Naive B cell (primary cell): ENCODE data around the gene MUC13. TPM values are rescaled to one million over a fixed set of nuclear protein-coding genes. Genes with fewer than 3 reads are reported as not detected.

Experiments used
- ATAC-seq, 2 donors: fragments of 150-1000 bp; cut with Tn5 transposase; 2 replicates each; pipeline ENCODE4 v1.10.0; 2021; ENCODE audit warnings: low read depth in 2 of 2, mild to moderate bottlenecking in 2 of 2, moderate library complexity in 2 of 2
- DNase-seq: peaks from one replicate; pipeline ENCODE4 v3.0.0; 2022
- H3K27ac Mint-ChIP-seq, 6 donors: one replicate each; pipeline ENCODE4 v1.8.0; 2020 to 2022; ENCODE audit warnings: mild to moderate bottlenecking in 6 of 6, mixed read lengths in 6 of 6, moderate library complexity in 5 of 6, inconsistent platforms in 2 of 6
- H3K27me3 Mint-ChIP-seq, 3 donors: one replicate each; pipeline ENCODE4 v1.8.0; 2021 to 2022; ENCODE audit warnings: mixed read lengths in 3 of 3, mild to moderate bottlenecking in 1 of 3
- H3K36me3 Mint-ChIP-seq, 2 donors: one replicate each; pipeline ENCODE4 v1.8.0; 2020 to 2022; ENCODE audit warnings: mixed read lengths in 2 of 2, inconsistent platforms in 1 of 2, mild to moderate bottlenecking in 1 of 2
- H3K4me1 Mint-ChIP-seq, 3 donors: one replicate each; pipeline ENCODE4 v1.8.0; 2020 to 2022; ENCODE audit warnings: mixed read lengths in 3 of 3, inconsistent platforms in 1 of 3, mild to moderate bottlenecking in 1 of 3, moderate library complexity in 1 of 3
- H3K4me3 Mint-ChIP-seq, 8 donors: one replicate each; pipeline ENCODE4 v1.8.0; 2020 to 2022; ENCODE audit warnings: mild to moderate bottlenecking in 8 of 8, mixed read lengths in 8 of 8, moderate library complexity in 8 of 8, inconsistent platforms in 2 of 8
- H3K9me3 Mint-ChIP-seq, 7 donors: one replicate each; pipeline ENCODE4 v1.8.0; 2020 to 2022; ENCODE audit warnings: mixed read lengths in 7 of 7, mild to moderate bottlenecking in 5 of 7, inconsistent platforms in 2 of 7, moderate library complexity in 1 of 7
- polyA plus RNA-seq, 6 donors: library from polyadenylated mRNA; unstranded; fragments of 300-500 nt; fragmentation: Illumina TruSeq; gene quantifications; one replicate each; pipeline ENCODE4 v1.2.3, GENCODE V29; 2021; ENCODE audit warnings: low read depth in 6 of 6

MUC13 gene
- polyA plus RNA-seq, 6 donors from 2014 or later: not detected

DNA sequence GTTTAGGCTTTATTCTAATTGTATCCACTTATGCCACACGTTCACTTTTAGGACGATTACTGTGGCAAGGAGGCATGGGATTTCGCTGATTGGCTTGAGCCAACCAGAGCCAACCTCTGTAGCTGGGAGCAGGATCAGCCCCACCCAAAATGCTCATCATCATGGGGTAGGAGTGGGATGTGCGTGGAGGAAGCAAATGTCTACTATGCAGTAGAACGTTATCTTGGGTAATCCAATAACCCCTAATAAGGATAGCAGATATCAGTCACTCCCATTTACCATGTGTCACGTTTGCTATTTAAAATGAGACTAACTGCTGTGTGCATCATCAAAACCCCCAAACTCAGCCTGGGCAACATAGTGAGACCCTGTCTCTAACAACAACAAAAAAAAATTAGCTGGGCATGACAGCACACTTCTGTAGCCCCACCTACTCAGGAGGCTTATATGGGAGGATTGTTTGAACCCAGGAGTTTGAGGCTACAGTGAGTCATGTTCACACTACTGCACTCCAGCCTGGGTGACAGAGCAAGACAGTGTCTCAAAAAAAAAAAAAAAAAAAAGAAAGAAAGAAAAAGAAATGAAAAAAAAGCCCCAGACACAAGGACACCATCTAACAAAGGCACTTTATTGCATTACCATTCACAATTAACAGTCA lies 29.6 kb downstream of the MUC13 start:
- DNase-seq: no peak
- peaks cover 19 to 26% (median 23%) of the 10 kb centered on the region in 3 donors for H3K27me3 Mint-ChIP-seq
- H3K4me3 Mint-ChIP-seq: no peak overlapping the region
- H3K27ac Mint-ChIP-seq: no peak overlapping the region
- no peak for ATAC-seq
- peaks cover 0 to 8% (median 4%) of the 10 kb centered on the region in 3 donors for H3K4me1 Mint-ChIP-seq
- H3K36me3 Mint-ChIP-seq: no peaks in the 10 kb centered on the region
- H3K9me3 Mint-ChIP-seq: peaks cover 0 to 2% (median 0%) of the 10 kb centered on the region in 7 donors

DNA sequence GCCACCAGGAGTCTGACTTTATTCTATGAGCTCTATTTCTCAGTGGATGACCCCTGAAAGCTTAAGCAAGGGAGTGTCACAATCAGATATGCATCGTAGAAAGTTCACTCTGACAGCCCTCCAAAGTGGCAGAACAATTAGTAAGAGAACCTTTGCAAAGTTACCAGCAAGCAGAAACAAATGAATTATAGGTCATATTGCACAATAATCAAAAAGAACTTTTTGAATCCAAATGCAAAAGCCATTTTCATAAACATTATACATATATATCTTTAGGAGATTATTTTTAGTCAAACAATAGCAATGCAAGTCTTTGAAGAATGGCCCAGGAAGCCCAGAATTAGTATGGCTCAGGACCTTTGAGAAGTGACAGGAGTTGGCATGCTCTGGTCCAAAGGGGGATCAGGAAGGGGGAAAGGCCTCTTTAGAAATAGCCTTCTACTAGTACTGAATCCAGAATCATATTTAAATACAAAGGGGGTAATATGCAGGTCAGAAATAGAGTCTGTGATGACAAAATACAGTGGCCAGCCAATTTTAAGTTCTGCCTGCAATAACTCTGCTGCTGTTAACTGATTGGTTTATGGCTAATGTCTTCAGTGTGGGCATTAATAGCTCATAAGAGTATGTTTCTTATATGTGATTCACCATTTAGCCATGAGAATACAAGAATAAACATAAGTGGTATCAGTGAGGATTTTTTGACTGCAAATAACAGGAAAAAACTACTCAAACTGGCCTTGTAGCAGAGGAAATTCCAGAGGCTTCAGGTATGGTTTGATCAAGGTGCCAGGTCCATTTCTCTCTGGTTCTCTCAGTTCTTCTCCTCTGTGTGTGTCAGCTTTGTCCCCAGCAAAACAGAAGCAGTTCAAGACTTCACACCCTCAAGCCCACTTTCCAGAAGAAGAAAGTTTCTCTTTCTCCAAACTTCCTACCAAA lies 30.4 kb downstream of the MUC13 start:
- no peak for DNase-seq
- ATAC-seq: no peak
- Mint-ChIP-seq H3K36me3 (no peaks in the 10 kb centered on the region), H3K4me3 (no peak overlapping the region), H3K9me3 (peaks cover 0 to 2% (median 0%) of the 10 kb centered on the region in 7 donors), H3K27ac (no peak overlapping the region), H3K4me1 (peaks cover 0 to 8% (median 4%) of the 10 kb centered on the region in 3 donors), H3K27me3 (peaks cover 19 to 26% (median 23%) of the 10 kb centered on the region in 3 donors)

DNA sequence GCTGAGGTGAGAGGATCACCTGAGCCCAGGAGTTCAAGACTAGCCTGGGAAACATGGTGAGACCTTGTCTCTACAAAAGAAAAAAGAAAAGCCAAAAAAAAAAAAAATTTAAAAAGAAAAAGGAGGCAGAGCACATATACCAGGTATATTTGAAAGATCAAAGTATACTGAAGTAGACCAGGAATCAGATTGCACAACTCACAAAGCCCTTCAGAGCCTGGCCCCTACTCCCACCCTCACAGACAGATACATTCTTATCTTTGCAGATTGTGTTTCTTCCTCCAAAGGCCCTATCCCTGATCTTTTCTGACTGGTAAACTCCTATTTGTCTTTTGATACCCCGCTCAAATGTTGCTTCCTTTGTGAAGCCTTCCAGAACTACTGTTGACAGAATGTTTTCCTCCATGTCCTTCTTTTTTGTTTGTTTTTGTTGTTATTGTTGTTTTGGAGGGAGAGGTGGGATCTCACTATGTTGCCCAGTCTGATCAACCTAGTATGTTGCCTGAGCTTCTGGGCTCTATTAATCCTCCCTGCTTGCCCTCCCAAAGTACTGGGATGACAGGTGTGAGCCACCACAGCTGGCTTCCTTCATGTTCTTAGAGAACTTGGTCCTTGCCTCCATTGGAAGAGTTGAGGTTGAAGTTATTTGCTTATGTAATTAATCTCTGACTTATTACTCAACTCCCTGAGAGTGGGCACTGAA lies 37.6 kb downstream of the MUC13 start:
- peak overlapping the region in 1 of 6 donors; percentile 15 for H3K27ac Mint-ChIP-seq
- H3K27me3 Mint-ChIP-seq: peaks cover 8 to 26% (median 21%) of the 10 kb centered on the region in 3 donors
- H3K9me3 Mint-ChIP-seq: peaks cover 0 to 3% (median 0%) of the 10 kb centered on the region in 7 donors
- H3K4me1 Mint-ChIP-seq: peaks cover 0 to 8% (median 4%) of the 10 kb centered on the region in 3 donors
- ATAC-seq (no peak), DNase-seq (no peak)
- no peak overlapping the region for H3K4me3 Mint-ChIP-seq
- H3K36me3 Mint-ChIP-seq: peaks cover 0 to 4% of the 10 kb centered on the region in 2 donors

DNA sequence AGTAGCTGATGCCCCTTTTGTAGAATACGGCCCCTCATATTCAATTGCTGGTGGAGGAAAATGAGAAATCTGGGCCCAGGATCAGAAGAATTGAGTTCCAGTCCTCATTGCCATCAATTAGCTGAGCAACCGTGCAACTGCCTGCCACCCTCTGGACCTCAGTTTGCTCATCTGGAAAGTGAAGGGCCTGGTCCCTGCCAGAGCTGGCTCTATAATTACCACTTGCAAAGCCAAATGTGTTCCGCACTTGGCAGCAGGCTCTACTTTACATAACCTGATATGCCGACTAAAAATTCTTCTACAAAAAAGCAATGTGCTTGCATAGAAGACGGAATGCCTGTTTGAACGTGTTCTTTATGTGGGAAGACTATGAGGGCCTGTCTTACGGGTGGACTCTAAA lies 38.8 kb downstream of the MUC13 start:
- Mint-ChIP-seq H3K4me1 (peaks cover 0 to 2% (median 1%) of the 10 kb centered on the region in 3 donors), H3K27me3 (peaks cover 11 to 24% (median 23%) of the 10 kb centered on the region in 3 donors), H3K27ac (no peak overlapping the region), H3K36me3 (peaks cover 0 to 4% of the 10 kb centered on the region in 2 donors), H3K9me3 (peaks cover 0 to 3% (median 0%) of the 10 kb centered on the region in 7 donors), H3K4me3 (no peak overlapping the region)
- no peak for ATAC-seq
- no peak for DNase-seq

DNA sequence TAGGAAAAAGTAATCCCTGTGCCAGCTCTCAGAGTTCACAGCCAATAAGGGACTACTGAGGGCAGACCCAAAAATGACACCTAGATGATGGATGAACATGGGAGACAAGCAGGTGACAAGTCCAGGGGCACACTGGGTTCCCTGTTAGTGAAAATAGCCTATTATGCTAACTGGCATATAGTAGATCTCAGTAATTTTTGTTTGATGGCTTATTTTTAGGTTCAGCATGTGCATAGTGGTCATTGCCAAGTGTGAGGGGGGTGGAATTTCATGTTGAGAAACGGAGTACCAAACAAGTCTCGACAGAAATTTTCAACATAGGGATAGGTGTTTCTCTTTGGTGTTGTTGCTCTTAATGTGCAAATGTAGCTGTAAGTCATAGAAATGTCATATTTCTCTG lies 41.0 kb downstream of the MUC13 start:
- Mint-ChIP-seq H3K9me3 (peaks cover 0 to 3% (median 0%) of the 10 kb centered on the region in 7 donors), H3K27me3 (peaks cover 34 to 43% (median 35%) of the 10 kb centered on the region in 3 donors), H3K36me3 (peaks cover 0 to 4% of the 10 kb centered on the region in 2 donors), H3K4me3 (no peak overlapping the region), H3K4me1 (no peaks in the 10 kb centered on the region), H3K27ac (no peak overlapping the region)
- DNase-seq: no peak
- no peak for ATAC-seq

DNA sequence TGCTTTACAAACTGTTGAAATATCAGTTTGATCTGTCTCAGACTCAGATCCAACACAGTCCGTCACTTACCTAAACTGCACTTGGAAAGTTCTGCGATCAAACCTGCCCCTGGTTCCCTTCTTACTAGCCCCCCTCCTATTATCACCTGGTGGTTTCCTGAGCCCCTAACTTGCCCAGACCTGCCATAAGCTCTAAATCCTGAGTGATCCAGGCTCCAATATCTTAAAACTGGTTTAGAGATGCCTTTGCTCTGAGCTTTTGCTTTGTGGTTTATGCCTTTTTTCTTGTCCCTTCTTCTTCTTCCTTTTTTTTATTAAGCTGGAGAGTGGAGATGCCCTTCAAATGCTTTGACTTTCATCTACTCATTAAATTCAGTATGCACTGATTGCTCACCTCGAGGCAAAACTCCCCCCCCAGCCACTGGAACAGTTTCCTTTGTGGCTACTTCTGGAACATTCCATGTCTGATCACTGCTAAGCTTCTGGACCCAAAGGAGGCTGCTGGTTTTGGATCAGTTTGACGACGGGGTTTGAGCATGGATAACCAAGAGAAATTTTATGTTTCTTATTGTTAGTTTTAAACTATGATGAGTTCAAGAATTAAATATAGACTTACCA lies 43.9 kb downstream of the MUC13 start:
- peak overlapping the region in 1 of 8 donors; percentile 38 for H3K4me3 Mint-ChIP-seq
- H3K27ac Mint-ChIP-seq: no peak overlapping the region
- DNase-seq: no peak
- H3K9me3 Mint-ChIP-seq: no peaks in the 10 kb centered on the region
- peaks cover 36 to 54% (median 53%) of the 10 kb centered on the region in 3 donors for H3K27me3 Mint-ChIP-seq
- H3K36me3 Mint-ChIP-seq: no peaks in the 10 kb centered on the region
- ATAC-seq: no peak
- peaks cover 0 to 4% (median 4%) of the 10 kb centered on the region in 3 donors for H3K4me1 Mint-ChIP-seq

DNA sequence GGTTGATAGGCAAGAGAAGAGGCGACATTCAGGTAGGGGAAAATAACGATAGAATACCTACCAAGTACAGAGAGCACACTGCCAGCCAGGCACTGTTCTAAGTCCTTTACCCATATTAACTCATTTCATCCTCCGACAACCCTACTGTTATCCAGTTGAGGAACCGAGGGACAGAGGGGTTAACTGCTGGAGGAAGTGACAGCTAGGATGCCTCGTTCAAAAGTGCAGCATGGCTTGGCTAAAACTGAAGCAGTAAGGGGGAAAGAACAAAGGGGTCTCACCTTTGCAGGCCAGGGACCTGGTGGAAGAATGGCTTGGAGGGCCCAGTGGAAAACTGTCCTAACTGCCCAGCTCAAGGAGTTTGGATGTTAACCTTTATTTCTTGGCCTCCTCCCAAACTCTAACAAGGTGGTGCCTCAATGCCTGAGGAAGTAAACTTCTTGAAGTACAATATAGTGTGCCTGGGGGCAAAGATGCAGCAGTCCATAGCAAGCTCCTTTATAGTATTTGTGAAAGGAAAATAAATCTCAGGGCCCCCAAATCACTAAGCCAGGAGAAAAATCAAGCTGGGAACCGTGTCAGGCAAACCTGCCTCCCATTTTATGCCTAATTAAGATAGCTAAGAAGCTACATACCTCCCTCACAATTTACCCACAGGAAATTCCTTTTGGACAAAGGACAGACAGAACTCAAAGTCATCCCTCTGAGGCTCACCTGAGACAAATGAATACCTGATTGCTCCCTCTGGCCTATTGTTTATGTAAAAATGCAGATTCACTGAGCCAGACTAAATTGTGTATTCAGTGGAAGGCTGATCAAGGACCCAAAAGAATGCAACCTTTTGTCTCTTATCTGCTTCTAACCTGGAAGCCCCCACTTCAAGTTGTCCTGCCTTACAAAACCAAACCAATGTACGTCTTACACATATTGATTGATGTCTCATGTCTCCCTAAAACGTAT lies 45.8 kb downstream of the MUC13 start:
- DNase-seq (no peak), ATAC-seq (no peak)
- peak overlapping the region in 7 of 8 donors; percentile 3 to 88 (median 73) for H3K4me3 Mint-ChIP-seq
- peaks cover 45 to 62% (median 56%) of the 10 kb centered on the region in 3 donors for H3K27me3 Mint-ChIP-seq
- no peaks in the 10 kb centered on the region for H3K9me3 Mint-ChIP-seq
- H3K27ac Mint-ChIP-seq: no peak overlapping the region
- H3K4me1 Mint-ChIP-seq: peaks cover 0 to 6% (median 4%) of the 10 kb centered on the region in 3 donors
- H3K36me3 Mint-ChIP-seq: no peaks in the 10 kb centered on the region

DNA sequence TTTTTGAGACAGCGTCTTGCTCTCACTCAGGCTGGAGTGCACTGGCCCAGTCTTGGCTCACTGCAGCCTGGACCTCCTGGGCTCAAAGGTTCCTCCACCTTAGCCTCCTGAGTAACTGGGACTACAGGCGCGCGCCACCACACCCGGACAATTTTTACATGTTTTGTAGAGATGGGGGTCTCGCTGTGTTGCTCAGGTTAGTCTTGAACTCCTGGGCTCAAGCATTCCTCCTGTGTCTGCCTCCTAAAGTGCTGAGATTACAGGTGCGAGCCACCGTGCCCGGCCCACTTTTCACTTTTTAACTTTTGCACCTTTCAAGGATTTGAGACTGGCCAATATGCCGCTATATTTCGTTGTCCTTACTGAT lies 46.6 kb downstream of the MUC13 start:
- peaks cover 0 to 6% (median 4%) of the 10 kb centered on the region in 3 donors for H3K4me1 Mint-ChIP-seq
- no peaks in the 10 kb centered on the region for H3K36me3 Mint-ChIP-seq
- ATAC-seq: no peak
- H3K27ac Mint-ChIP-seq: no peak overlapping the region
- DNase-seq: no peak
- H3K4me3 Mint-ChIP-seq: peak overlapping the region; percentile 58 to 88 (median 74)
- H3K9me3 Mint-ChIP-seq: no peaks in the 10 kb centered on the region
- peaks cover 51 to 70% (median 62%) of the 10 kb centered on the region in 3 donors for H3K27me3 Mint-ChIP-seq

DNA sequence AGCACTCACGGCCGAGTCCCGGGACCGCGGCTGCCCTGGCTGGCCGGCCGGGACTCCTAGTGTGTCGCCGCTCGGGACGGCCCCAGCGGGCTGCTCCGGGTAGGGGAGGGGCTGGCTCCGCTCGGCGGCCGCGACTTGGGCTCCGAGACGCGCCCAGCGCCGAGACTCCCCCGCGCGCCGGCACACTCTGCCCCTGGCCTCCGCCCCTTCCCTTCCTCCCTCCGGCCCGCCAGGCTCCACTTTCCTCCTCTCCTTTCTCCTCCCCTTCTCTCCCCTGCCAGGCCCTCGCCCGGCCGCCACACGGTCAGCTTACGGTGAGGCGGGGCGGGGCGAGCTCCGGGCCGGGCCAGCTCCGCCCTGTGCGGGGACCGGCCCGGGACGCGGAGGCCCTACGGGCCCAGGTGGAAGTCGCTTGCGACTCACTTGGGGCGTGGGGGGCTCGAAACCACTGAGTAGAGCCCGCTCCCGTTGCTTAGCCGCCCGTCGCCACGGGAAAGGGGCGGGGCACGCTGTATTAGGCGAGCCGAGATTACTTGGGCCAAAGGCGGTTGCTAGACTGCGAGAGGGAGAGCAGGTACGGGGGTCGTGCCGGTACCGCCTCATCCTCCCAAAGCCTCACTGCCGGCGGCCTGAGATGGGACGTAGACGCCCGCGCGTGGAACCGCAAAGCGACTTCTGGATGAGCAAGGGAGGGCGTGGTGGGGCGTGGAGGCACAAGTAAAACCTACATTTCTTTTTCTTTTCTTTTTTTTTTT lies 47.2 kb downstream of the MUC13 start, which contains the start of gene ITGB5:
ITGB5 (minus strand) TSS at position 189 of the 755 bp plus-strand sequence. CDS start 365 bp downstream, outside the sequence.
- Mint-ChIP-seq H3K27me3 (peaks cover 52 to 76% (median 65%) of the 10 kb centered on the region in 3 donors), H3K36me3 (no peaks in the 10 kb centered on the region), H3K4me1 (peaks cover 0 to 6% (median 4%) of the 10 kb centered on the region in 3 donors), H3K9me3 (no peaks in the 10 kb centered on the region), H3K4me3 (peak within 1 kb of the TSS; percentile 71 to 88 (median 74)), H3K27ac (no peak within 1 kb of the TSS)
- no peak for DNase-seq
- peak; percentile 59 to 65 for ATAC-seq

DNA sequence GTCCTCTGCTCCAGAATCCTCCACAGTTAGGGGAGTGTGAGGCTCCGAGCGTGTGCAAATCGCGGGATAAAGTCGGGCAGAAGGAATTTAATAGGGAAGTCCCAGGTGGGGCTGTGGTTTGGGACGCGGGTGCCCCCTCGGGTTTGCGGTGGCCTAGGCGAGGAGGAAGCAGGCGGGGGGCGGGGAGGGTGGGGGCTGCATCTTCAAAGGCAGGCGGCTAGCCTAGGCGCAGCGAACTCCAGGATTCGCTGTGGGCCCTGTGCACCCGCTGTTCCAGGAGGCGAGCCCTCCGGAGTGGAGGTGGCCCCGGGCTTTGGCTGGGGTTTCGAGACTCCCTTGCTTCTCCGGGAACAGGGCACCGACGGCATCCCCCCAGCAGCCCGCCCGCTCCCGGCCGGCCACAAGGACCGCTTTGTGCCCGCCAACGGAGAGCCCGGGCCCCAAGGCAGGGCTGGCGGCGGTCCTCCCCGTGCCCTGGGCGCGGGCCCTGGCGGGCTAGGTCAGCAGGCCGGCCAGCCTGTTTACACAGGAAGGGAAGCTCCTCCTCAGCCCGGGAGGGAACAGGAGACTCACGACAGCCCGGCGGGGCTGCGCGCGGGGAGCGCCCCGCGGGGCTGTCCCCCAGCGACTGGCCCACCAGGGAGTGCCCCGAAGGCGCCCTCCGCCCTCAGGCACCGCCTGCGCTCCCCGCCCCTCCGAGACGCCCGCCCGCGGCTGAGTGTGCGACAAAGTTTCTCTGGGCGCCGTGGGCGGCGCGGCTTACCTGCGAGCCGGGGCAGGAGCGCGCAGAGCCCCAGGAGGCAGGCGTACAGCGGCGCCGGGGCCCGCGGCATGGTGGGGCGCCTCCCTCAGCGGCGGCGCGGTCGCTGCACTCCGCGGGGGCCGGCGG lies 48.1 kb downstream of the MUC13 start:
- peak overlapping the region in 1 of 6 donors; percentile 53 for H3K27ac Mint-ChIP-seq
- peaks cover 54 to 85% (median 71%) of the 10 kb centered on the region in 3 donors for H3K27me3 Mint-ChIP-seq
- H3K9me3 Mint-ChIP-seq: peaks cover 0 to 2% (median 0%) of the 10 kb centered on the region in 7 donors
- ATAC-seq (peak; percentile 52 to 53), DNase-seq (no peak)
- no peaks in the 10 kb centered on the region for H3K36me3 Mint-ChIP-seq
- H3K4me1 Mint-ChIP-seq: peaks cover 0 to 6% (median 4%) of the 10 kb centered on the region in 3 donors
- peak overlapping the region; percentile 58 to 85 (median 73) for H3K4me3 Mint-ChIP-seq
